NCI-H510A (cell line): ENCODE data around the gene DSEL.

Experiments
- DNase-seq: peaks from one replicate; lab custom pipeline; 2025; lab: John Stamatoyannopoulos, UW

Gene DSEL

DNA sequence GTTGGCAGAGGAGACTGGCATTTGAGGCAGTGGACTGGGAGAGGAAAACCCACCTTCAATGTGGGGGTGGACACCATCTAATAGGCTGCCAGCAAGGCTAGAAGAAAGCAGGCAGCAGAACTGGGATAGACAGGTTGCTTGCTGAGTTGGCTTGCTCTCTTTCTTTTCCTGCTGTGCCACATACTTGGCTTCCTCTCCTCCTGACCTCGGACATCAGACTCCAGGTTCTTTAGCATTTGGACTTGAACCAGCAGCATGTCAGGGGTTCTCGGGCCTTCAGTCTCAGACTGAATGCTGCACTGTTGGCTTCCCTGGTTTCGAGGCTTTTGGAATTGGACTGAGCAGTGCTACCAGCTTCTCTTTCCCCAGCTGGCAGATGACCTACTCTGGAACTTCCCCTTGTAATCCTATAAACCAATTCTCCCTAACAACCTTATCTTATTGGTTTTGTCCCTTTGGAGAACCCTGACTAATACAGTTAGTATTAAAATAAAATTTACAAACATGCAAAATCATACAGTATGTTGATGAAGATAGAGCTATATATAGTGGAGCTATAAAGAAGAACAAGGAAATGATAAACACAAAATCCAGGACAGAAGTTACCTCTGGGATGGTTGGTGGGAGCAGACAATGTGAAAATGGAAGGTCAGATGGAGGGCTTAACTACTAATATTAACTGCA lies 15.9 kb downstream of the DSEL start:
- DNase-seq = no peak

DNA sequence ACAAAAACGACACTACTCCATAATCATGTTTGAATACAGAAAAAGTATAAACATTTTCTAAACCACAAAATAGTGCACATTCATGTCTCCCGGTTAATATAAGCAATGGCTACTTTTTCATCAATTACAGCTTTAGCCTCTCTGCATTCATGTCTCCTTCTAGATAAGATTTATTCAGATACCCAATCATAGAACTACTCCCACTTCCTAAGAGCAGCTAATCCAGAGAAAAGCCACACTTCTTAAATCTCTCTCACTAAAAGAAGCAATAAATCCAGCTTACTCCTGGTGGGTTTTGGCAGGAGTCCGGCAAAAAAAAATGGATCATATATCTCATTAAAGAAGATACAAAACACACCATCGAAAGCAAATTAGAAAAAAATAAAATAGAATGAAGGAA lies 20.1 kb downstream of the DSEL start:
- DNase-seq = no peak

GRCh38 chr18:67486534-67486933 lies 30.0 kb downstream of the DSEL start:
- no peak for DNase-seq

DNA sequence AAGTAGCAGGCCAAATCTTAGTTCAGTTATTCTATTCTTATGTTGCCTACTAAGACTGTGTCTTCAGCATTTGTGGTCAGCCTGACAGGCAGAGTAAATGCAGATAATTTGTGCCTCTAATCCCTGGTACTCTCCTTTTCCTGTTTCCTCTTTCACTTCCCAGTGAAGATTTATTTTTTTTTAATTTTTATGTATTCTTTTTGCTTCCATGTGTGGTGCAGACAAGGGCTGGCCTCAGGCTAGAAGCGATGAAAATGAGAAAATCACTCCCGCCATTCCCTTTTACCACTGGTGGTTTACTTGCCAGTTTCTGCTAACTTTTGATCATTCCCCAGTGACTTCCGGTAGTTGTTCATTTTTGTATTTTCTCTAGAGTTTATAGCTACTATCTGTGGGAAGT lies 30.9 kb downstream of the DSEL start:
- DNase-seq = no peak

- DNase-seq = no peak
Observed at GRCh38 chr18:67484458-67484857, 32.1 kb downstream of the DSEL start.

- no peak for DNase-seq
Observed at GRCh38 chr18:67483952-67484351, 32.6 kb downstream of the DSEL start.

DNA sequence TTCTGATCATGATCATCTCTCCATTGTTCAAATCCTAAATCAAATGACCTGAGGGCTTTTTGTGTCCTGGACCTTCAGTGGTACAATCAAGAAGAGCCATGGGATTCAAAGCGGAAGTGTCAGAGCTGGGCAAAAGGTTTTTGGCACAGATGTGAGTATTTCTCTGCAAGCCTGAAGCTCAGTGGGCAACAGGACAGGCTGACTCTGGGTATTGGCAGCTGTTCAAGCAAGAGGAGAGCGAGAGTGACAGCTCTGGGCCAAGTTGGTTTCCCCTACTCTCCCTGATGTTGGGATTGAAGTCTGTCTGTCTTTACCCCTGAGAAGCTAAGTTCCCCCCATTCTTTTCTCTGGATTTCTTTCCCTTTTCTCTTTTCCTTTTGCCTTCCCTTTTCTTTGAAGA lies 33.3 kb downstream of the DSEL start:
- no peak for DNase-seq

DNA sequence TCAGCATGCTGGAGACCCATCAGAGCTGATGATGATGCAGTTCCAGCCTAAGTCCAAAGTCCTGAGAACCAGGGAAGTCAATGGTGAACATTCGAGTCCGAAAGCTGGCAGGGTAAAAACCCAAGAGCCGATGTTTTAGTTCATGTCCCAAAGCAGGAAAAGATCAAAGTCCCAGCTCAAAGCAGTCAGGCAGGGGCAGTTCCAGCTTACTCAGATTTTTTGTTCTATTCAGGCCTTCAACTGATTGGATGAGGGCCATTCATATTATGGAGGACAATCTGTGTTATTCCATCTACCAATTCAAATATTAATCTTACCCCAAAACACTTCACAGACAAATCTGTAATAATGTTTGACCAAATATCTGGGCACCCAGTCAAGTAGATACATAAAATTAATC lies 38.3 kb downstream of the DSEL start:
- DNase-seq = no peak

DNA sequence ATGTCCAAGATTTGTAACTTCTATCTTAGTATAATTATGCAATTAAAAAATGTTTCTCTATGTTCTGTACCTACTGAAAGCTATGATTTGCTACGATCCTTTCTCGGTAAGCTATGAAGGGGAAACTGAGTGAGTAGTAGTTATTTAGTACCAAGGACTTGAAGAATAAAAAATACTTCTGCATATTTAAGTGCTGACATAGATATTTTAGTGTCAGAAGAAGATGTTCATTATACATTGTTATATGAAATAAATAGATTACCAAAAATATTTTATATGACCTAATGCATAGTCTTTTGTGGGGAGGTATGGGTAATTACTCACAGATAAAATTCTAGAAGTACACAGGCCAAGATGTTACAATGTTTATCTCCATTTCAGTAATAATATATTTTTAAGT lies 39.0 kb downstream of the DSEL start:
- DNase-seq = no peak

- DNase-seq = no peak
Observed at GRCh38 chr18:67476585-67476984, 39.9 kb downstream of the DSEL start.

- no peak for DNase-seq
Observed at GRCh38 chr18:67475673-67476072, 40.8 kb downstream of the DSEL start.

DNA sequence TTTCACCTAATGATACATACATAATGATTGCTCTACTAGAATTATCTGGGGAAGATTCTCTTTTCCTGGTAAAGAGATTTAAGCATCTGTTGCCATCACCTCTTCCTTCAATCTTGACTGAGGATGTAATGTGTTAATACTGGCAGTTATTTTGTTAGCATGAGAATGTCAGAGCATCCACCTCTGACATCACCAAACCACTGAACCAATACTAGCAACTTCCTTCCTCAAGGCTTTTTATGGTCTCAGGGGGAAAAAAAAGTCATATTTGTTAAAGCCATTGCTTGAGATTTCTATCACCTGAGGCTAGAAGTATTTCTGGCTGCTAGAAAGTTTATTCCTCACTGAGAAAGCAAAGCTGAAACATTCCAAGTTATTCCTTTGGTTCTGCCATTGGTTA lies 48.5 kb downstream of the DSEL start:
- DNase-seq = no peak

GRCh38 chr18:67467188-67467587 lies 49.3 kb downstream of the DSEL start:
- DNase-seq = no peak

GRCh38 chr18:67464499-67464898 lies 52.0 kb downstream of the DSEL start:
- DNase-seq = no peak

DNA sequence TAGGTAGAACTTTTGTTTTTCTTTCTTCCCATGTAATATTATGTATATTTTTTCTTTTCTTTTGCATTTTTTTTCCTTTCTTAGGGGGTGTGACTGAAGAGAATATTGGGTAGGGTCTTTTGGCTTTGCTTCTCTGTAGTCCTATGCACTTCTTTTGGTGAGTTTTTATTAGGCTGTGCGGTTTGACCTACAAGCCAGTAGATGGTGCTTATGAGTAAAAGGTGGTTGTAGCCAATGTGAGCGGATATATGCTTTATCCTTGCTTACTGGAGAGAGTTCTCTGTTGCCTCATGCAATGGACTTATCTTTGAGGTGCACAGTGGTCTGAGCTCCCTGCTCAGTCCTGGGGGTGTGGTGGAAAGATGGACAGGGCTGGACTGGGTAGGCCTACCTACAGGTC lies 52.7 kb downstream of the DSEL start:
- no peak for DNase-seq

GRCh38 chr18:67456711-67457110 lies 59.8 kb downstream of the DSEL start:
- DNase-seq = no peak
